Mesothelial cell of epicardium (in vitro differentiated cells): Measurements from ENCODE around the gene SLC22A8. TPM values are rescaled to one million over a fixed set of nuclear protein-coding genes. Genes with fewer than 3 reads are reported as not detected.
A peak's percentile ranks its signal among the peaks of the same experiment; 100 is the strongest.

Experiments
- DNase-seq, 2 experiments: peaks; one replicate each; pipeline ENCODE4 v3.0.0; 2021; ENCODE audit warnings: low spot score in 2 of 2; ENCODE audit not compliant: unreplicated experiment in 2 of 2
- H3K27ac Mint-ChIP-seq: 2 replicates; pipeline ENCODE4 v1.8.0; 2021; ENCODE audit warnings: mixed read lengths
- H3K27me3 Mint-ChIP-seq: 2 replicates; pipeline ENCODE4 v1.8.0; 2021; ENCODE audit warnings: low read depth, mixed read lengths
- H3K36me3 Mint-ChIP-seq: 2 replicates; pipeline ENCODE4 v1.8.0; 2021; ENCODE audit warnings: mixed read lengths
- H3K4me1 Mint-ChIP-seq: 2 replicates; pipeline ENCODE4 v1.8.0; 2021; ENCODE audit warnings: mixed read lengths
- H3K4me3 Mint-ChIP-seq: 2 replicates; pipeline ENCODE4 v1.8.0; 2021; ENCODE audit warnings: mild to moderate bottlenecking, moderate library complexity, mixed read lengths
- H3K9me3 Mint-ChIP-seq: 2 replicates; pipeline ENCODE4 v1.8.0; 2021; ENCODE audit warnings: mixed read lengths
- CTCF ChIP-seq: fragments of 200-600 bp; sonication (generic); IDR thresholded peaks from one replicate; pipeline ENCODE4 v1.5.0; 2021; ENCODE audit warnings: antibody characterized with exemption; ENCODE audit not compliant: unreplicated experiment
- total RNA-seq: library from RNA; stranded (reverse); gene quantifications from 3 replicates; pipeline ENCODE4 v1.2.1, GENCODE V29; 2021

Gene SLC22A8
- total RNA-seq, 1 donor from 2014 or later: not detected

GRCh38 chr11:63014408-63015055 is 1.1 kb downstream of the SLC22A8 start:
- Mint-ChIP-seq H3K27me3 (no peaks in the 10 kb centered on the region), H3K36me3 (no peaks in the 10 kb centered on the region), H3K4me1 (peaks cover 21% of the 10 kb centered on the region), H3K9me3 (no peaks in the 10 kb centered on the region), H3K27ac (no peak overlapping the region), H3K4me3 (no peak overlapping the region)
- TF ChIP-seq CTCF: no peak
- no peak for DNase-seq

- Mint-ChIP-seq H3K27ac (peak overlapping the region; percentile 39), H3K9me3 (no peaks in the 10 kb centered on the region), H3K4me3 (no peak overlapping the region), H3K27me3 (no peaks in the 10 kb centered on the region), H3K4me1 (peaks cover 13% of the 10 kb centered on the region), H3K36me3 (no peaks in the 10 kb centered on the region)
- no peak for DNase-seq
- TF ChIP-seq CTCF: no peak
Observed at GRCh38 chr11:63012839-63013238, 2.8 kb downstream of the SLC22A8 start.

- peaks cover 9% of the 10 kb centered on the region for H3K4me1 Mint-ChIP-seq
- no peaks in the 10 kb centered on the region for H3K36me3 Mint-ChIP-seq
- peak overlapping the region; percentile 39 for H3K27ac Mint-ChIP-seq
- no peak for TF ChIP-seq CTCF
- no peak for DNase-seq
- H3K4me3 Mint-ChIP-seq: no peak overlapping the region
- no peaks in the 10 kb centered on the region for H3K9me3 Mint-ChIP-seq
- H3K27me3 Mint-ChIP-seq: no peaks in the 10 kb centered on the region
Observed at GRCh38 chr11:63012430-63012829, 3.2 kb downstream of the SLC22A8 start.

GRCh38 chr11:63010934-63011439 is 4.7 kb downstream of the SLC22A8 start:
- no peak overlapping the region for H3K4me3 Mint-ChIP-seq
- TF ChIP-seq CTCF: no peak
- DNase-seq: no peak
- H3K27ac Mint-ChIP-seq: no peak overlapping the region
- no peaks in the 10 kb centered on the region for H3K36me3 Mint-ChIP-seq
- peaks cover 6% of the 10 kb centered on the region for H3K4me1 Mint-ChIP-seq
- no peaks in the 10 kb centered on the region for H3K27me3 Mint-ChIP-seq
- no peaks in the 10 kb centered on the region for H3K9me3 Mint-ChIP-seq

GRCh38 chr11:63007920-63008319 is 7.7 kb downstream of the SLC22A8 start:
- H3K4me3 Mint-ChIP-seq: no peak overlapping the region
- H3K27me3 Mint-ChIP-seq: peaks cover 4% of the 10 kb centered on the region
- no peak for DNase-seq
- H3K4me1 Mint-ChIP-seq: peaks cover 6% of the 10 kb centered on the region
- no peaks in the 10 kb centered on the region for H3K36me3 Mint-ChIP-seq
- H3K27ac Mint-ChIP-seq: no peak overlapping the region
- TF ChIP-seq CTCF: no peak
- no peaks in the 10 kb centered on the region for H3K9me3 Mint-ChIP-seq
